ENCODE results near the gene PLSCR5.

Gene PLSCR5

DNA sequence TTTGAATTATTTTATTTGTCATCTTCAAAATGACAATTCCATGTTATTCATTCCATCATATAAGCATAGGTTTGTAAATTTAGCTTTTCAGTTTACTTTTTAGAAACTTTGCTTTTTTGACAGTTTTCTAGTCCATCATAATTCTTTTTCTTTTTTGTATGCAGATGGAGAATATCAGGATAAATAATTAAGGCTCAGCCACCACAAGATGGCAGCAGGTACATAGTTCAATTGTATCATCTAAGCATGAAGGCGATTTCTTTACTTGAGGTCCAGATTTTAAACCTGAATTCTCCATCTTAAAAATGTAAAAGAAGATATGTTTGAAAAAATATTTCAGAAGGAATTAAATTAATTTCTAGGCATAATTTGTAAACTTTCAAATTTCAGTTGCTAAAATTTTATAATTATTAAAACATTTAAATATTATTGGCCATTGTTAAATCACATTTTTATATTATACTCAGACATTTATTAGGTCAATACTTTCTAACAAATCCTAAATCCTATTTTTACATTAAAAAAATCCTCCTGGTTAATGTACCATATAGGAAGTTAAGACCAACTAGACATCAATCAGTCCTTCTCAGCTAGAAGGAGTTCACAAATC is 15.1 kb downstream of the PLSCR5 start:
- in situ Hi-C loops (cut with MboI; ENCODE audit: low sequenced_read_pairs): loop anchor here (25.0 kb wide), 2 partner anchors 378 to 528 kb away; no protein-coding TSS in a partner anchor

DNA sequence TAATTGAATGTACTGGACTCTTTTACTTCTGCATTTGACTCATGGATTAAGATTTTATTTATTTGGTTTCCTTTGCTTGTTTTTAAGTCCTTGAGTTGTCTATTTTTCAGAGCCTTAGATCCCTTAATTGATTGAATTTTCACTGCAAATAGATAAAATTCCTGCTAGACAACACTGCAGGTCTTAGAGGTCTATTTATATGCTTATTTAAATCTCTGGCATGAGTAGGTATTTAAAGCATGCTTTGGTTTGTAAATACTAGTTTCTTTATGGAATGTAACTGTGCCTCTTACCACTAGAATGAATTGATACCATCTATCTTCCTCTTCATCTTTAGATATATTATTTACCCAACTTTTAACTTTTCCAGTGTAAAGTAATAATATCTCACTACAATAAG is 20.0 kb downstream of the PLSCR5 start:
- in situ Hi-C loops (cut with MboI; ENCODE audit: low sequenced_read_pairs): loop anchor here (25.0 kb wide), 2 partner anchors 373 to 523 kb away; no protein-coding TSS in a partner anchor

DNA sequence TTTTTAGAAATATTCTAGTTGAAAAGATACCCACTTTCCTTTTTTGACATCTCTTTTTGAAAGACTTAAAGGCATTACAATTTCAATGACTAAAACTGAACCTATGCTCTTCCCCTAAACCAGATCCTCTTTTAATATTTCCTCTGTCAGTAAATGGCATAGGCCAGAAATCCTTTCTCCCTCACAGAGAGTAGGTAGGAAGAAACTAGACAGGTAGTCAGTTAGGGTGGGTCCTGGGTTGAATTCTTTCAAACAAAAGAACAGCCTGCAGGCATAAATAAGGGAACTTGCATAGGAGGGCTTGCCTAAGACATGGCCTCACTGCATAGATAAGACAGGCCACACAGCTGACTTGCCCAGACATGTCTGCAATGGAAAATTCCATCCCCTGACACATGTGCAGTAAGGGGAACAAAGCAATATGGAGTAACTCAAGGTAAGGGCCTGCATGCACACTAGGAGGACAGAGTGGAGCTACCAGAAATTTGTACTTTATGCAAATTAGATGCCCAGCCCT is 23.1 kb downstream of the PLSCR5 start:
- in situ Hi-C loops (cut with MboI; ENCODE audit: low sequenced_read_pairs): loop anchor here (25.0 kb wide), 2 partner anchors 370 to 520 kb away; no protein-coding TSS in a partner anchor

DNA sequence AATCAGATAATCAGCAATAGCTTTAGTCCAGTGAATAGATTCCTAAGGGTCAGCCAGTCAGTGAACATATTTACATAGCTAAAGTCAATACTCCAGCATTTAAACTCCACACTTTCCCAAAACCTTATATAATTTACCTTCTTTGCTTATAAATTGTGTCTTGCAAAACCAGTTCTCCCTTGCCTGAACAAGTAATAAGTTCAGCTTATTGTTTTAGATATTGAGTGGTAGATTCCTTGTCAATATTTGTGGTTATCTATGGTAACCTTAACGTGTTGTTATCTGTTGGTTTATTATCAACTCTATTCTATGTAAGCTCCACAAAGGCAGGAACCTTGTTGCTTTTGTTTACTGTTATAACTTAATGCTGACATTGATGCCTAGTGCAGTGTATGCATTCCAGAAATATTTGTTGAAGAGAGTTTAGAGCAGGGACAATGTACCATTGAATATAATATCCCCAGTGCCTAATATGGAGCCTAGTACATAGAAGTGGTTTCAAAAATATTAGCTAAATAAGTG is 24.0 kb downstream of the PLSCR5 start:
- in situ Hi-C loops (cut with MboI; ENCODE audit: low sequenced_read_pairs): loop anchor here (25.0 kb wide), 2 partner anchors 369 to 519 kb away; no protein-coding TSS in a partner anchor

DNA sequence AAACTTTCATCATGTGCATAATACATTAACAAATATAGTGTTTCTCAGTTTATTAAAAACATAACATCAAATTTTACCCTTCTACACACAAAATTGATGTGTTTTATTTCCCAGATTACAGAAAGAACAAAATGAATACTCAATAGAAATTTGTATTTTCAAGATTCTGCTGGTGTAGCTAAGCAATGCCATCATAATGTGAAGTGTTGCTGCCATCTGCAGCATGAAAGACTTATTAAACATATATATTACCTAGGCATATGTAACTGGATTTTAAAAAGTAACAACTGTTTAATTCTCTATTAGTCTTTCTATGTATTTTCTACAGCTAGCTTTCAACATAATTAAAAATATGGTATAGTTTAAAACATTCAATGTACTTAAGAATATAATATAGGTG is 27.5 kb downstream of the PLSCR5 start:
- in situ Hi-C loops (cut with MboI; ENCODE audit: low sequenced_read_pairs): loop anchor here (25.0 kb wide), 2 partner anchors 365 to 515 kb away; no protein-coding TSS in a partner anchor

DNA sequence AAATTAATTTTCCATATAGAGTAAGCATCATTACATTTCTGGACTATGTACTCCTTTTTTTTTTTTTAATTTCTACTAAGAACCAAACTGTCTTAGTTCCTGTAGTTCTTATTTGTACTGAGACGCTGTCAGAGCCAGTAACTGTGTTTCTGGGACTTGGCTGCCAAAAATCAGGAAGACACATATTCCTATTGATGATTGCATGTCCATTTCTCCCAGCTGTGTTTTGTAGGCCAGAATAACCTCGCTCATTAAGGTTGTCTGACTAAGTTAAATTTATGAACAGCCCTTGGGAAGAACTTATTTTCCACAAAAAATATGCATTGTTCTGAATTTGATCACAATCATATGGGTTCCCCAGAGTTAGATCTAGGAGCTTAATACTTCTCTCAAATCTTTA is 29.5 kb downstream of the PLSCR5 start:
- in situ Hi-C loops (cut with MboI; ENCODE audit: low sequenced_read_pairs): loop anchor here (25.0 kb wide), 2 partner anchors 363 to 513 kb away; no protein-coding TSS in a partner anchor

DNA sequence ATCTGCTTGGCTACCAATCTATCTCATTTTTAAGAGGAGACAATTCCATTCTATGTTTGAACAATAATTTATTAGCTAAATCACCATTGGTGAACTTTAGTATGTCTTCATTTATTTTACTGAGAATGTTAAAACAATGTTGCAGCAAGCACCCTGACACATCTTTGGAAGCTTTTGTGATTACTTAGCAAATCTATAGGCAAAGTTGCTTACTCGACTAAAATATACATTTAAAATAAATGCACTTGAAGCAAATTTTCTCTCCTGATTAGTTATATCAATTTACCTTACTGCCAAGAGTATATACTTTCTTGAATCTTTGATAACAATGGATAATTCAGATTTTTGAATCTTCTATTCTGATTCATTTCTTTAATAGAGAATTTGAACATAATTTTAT is 31.0 kb downstream of the PLSCR5 start:
- in situ Hi-C loops (cut with MboI; ENCODE audit: low sequenced_read_pairs): no loop called here

DNA sequence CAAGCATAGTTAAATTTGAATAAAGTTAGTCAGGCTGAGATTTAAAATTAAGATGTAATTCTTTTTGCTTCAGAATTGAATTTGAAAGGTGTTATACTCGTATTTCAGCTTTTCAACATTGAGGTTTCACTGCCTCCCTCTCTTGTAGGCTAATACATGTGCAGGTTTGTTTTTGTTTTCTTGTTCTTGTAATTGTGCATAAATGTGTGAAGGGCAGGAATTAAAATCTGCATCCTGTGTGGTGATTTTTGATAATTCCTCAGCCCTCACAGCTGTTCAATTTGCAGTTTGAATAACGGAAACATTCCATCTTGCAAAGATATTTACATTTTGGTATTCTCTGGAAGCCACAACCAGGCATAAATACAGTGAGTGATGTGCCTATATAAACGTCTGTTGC is 35.8 kb downstream of the PLSCR5 start:
- in situ Hi-C loops (cut with MboI; ENCODE audit: low sequenced_read_pairs): no loop called here

DNA sequence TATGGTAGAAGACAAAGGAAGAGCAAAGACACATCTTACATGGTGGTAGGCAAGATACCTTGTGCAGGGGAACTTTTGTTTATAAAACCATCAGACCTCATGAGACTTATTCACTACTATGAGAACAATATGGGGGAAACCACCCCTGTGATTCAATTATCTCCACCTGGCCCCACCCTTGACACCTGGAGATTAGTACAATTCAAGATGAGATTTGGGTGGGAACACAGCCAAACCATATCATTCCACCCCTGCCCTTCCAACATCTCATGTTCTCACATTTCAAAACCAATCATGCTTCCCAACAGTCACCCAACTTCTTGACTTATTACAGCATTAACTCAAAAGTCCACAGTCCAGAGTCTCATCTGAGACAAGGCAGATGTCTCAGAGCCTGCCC is 39.0 kb downstream of the PLSCR5 start:
- in situ Hi-C loops (cut with MboI; ENCODE audit: low sequenced_read_pairs): no loop called here

DNA sequence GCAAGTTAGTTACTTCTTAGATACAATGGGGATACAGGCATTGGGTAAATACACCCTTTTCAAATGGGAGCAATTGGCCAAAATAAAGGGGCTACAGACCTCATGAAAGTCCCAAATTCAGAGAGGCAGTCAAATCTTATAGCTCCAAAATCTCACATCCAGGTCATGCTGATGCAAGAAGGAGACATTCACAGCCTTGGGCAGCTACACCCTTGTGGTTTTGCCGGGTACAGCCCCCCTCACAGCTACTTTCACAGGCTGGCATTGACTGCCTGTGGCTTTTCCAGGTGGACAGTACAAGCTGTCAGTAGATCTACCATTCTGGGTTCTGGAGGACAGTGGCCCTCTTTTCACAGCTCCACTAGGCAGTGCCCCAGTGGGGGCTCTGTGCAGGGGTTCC is 43.3 kb downstream of the PLSCR5 start:
- in situ Hi-C loops (cut with MboI; ENCODE audit: low sequenced_read_pairs): no loop called here

DNA sequence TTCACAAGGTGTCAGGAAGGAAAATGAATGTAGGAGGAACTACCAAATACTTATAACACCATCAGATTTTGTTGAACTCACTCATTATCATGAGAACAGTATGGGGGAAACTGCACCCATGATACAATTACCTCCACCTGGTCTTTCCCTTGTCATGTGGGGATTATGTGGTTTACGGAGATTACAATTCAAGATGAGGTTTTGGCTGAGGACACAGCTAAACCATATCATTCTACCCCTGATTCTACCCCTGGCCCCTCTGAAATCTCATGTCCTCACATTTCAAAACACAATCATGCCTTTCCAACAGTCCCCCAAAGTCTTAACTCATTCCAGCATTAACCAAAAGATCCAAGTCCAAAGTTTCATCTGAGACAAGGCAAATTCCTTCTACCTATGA is 43.7 kb downstream of the PLSCR5 start:
- in situ Hi-C loops (cut with MboI; ENCODE audit: low sequenced_read_pairs): no loop called here

DNA sequence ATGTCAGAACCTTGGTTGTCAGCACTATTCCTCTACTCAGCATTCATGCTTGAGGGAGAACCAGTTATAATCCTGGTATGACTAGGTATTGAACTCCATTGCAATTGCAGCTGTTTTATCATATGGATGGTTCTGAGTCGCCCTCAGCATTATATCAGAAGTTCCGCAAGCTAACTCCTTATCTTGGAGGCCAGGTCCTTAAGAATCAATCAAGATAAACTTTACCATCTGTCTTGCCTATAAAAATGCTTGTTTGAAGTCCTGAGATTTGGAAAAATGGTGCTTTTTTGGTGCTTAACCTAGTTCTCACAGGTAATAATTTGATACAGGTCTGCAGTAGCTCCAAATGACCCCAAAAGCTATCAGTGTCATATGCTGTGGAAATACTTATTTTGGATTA is 44.5 kb downstream of the PLSCR5 start:
- in situ Hi-C loops (cut with MboI; ENCODE audit: low sequenced_read_pairs): no loop called here

DNA sequence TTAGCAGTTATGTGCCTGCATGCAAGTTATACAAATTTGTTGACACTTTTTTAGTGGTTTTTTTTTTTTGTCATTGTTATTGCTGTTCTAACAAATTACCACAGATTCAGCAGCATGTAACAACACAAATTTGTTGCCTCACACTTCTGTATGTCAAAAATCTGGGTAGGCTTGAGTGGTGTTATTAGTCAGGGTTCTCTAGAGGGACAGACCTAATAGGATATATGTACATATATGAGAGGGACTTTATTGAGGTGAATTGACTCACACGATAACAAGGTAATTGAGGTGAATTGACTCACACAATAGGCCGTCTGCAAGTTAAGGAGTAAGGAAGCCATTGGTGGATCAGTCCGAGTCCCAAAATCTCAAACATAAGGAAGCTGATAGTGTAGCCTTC is 45.8 kb downstream of the PLSCR5 start:
- in situ Hi-C loops (cut with MboI; ENCODE audit: low sequenced_read_pairs): no loop called here

DNA sequence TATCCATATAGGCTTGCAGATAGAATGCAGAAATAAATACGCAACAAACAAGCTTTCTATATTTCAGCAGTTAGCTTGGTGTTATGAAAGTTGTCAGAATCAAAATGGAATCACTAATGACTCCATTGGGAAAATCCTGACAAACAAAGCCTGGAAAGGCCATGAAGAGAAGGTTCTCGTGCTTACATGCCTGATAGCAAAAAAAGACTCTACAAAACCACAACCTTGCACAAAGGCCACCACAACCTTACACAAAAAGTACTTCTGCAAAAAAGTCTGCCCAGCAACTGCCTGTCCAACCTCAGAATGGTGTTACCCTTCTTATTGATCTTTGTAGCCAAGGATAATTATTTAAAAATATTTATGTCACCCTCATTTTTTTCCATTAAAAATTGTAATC is 46.4 kb downstream of the PLSCR5 start:
- in situ Hi-C loops (cut with MboI; ENCODE audit: low sequenced_read_pairs): no loop called here

DNA sequence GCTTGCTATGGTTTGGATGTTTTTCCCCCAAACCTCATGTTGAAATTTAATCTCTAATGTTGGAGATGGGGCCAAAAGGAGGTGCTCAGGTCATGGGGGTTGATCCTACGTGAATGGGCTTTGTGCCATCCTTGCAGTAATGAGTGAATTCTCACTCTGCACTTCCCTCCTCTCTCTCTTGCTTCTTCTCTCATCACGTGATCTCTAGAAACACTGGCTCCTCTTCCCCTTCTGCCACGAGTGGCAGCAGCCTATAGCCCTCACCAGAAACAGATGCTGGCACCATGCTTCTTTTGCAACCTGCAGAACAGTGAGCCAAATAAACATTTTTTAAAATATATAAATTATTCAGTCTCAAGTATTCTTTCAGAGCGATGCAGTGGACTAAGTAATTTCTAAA is 47.4 kb downstream of the PLSCR5 start:
- in situ Hi-C loops (cut with MboI; ENCODE audit: low sequenced_read_pairs): no loop called here

DNA sequence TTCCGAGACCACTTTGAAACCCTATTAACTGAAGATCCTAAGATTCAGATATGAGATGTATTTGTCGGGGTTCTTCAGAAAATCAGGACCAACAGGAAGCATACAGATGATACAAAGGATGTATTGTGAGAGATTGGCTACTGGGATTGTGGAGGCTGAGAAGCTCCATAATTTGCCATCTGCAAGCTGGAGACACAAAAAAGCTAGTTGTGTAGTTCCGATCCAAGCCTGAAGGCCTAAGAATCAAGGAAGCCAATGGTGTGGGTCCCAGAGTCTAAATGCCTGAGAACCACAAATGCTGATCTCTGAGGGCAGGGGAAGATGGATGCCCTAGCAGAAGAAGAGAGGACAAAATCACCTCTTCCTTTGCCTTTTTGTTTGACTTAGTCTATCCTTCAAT is 49.8 kb downstream of the PLSCR5 start:
- in situ Hi-C loops (cut with MboI; ENCODE audit: low sequenced_read_pairs): no loop called here

DNA sequence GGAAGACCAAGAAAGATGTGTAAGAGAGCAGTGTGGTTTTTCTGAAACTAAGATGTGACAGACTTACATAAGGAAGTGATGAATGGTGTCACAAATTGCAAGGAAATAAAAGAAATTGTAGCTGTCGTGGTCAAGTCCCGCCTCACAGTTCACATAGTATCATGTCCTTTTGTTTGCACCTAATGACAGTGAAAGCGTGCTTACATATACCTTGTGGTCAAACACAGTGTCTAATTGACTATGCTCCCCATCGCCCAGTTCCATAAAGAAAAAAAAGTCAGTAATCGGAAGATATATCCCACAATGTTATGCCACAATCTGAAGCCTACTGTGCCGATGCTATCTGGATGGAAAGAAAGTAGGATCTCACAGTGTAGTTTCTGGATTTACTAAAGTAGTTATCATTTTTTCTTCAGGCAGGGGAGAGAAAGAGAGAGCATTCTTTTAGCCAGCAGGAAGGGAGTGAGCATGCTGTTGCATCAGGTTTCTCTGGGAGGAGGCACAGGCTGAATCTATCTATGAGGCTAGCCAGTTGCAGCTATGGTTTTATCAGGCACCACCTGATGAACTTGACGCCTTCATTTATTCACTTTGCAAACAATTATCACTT is 50.9 kb downstream of the PLSCR5 start:
- in situ Hi-C loops (cut with MboI; ENCODE audit: low sequenced_read_pairs): no loop called here

DNA sequence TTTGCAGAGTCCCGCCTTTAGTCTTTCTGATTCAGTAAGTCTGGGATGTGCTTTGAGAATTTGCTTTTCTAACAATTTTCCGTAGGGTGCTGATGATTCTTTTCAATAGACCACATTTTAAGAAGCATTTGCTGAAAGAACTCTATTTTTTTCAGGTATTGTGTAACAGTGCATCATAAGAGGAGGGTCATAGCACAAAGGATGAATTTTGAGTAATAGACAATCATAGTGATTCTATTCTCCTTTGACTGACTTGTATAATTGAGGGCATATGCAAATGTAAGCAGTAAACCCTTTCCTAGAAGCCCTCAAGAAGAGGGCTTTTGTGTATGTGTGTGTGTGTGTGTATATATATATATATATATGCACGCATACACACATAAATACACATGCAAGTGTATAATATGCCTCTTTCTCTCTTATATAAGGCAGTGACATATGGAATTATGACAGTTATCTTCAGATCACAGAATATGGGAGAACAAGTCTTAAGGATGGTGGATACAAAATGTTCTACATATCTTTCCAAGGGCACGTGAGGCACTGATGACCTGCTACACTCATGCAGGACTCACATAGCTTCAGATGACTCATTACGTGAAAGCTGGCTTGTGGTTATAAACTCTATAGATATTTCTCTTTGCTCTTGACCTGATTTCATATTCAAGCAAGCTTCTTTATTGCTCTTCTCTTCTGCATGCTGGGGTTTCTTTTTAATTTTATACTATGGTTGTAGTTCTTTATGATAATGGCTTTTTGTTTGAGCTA is 54.2 kb downstream of the PLSCR5 start:
- in situ Hi-C loops (cut with MboI; ENCODE audit: low sequenced_read_pairs): no loop called here

DNA sequence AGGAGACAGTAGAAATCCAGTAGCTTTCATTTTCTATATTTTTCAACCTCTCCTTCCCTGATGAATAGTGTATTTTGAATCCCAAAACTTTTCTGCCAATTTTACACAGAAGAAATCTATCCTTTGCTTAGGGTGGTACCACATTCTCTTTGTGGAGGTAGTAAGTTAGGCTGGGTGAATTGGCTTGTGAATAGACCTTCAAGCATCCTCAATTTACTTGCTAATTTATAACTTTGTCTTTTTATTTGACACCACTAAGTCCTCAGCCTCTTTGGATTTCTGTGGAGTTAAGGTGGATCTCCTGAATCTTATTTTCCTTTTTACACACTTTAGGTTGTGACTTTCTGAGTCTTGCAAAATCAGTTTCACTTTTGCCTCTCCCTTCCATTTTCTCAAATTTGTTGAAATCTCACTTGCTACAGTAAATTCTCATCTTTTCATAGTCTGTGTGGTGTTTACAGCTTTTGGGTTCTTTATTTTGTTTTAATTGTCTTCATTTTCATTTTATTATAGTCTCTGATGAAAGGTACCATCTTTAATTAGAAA is 55.0 kb downstream of the PLSCR5 start:
- in situ Hi-C loops (cut with MboI; ENCODE audit: low sequenced_read_pairs): no loop called here

DNA sequence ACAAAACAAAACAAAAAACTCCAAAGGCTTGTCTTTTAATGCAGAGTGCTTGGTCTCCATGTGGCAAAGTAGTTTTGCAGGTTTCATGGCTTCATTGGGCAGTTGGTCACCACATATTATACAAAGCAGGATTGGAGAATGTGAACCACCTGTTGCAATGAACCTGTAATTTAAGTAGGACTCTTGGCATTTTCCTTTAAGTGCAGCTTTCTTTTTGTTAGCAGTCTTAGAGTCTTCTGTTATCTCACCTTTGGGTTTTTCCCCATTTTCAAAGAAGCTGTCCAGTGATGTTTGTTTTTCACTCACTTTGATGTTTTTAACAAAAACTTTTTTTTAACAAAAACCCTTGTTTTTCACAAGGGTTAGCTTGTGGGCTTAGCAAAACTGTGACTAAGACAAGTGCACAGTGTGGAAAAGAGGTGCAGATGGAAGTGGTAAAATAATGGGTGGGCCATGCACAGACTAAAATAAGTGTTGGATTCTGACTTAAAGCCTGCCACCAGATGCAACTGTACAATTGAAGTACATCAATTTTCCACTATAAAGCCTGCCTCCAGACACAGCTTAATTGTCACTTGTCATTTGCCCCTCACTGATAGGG is 57.8 kb downstream of the PLSCR5 start:
- in situ Hi-C loops (cut with MboI; ENCODE audit: low sequenced_read_pairs): no loop called here

Measured in HL-60/S4 (cell line).